ENCODE data around the gene GNA14. TPM values are rescaled to one million over a fixed set of nuclear protein-coding genes. Genes with fewer than 3 reads are reported as not detected.

Gene GNA14
- total RNA-seq, 2 experiments from 2014 or later, result not detected

- no peaks in the 10 kb centered on the region for H3K36me3 Mint-ChIP-seq (ENCODE audit: low read depth)
- Histone ChIP-seq H3K9me3 (ENCODE audit: control insufficient read depth in 1 of 2, insufficient read depth in 1 of 2, low read length in 2 of 2) (no peaks in the 10 kb centered on the region), H3K4me1 (ENCODE audit: insufficient read depth, low read length) (no peaks in the 10 kb centered on the region), H3K4me3 (ENCODE audit: low read length) (no peak overlapping the region), H3K27me3 (ENCODE audit: control insufficient read depth in 1 of 2, insufficient read depth in 2 of 2, low read length in 2 of 2) (no peaks in the 10 kb centered on the region), H3K27ac (ENCODE audit: low read depth in 1 of 2, low read length in 2 of 2) (no peak overlapping the region), H3K36me3 (ENCODE audit: insufficient read depth, low read length) (no peaks in the 10 kb centered on the region)
- H3K4me3 Mint-ChIP-seq, result no peak overlapping the region
- DNase-seq, result no peak
- TF ChIP-seq CTCF (IDR thresholded peaks at IDR 0.05), result no peak
- peaks cover under 1% of the 10 kb centered on the region for H3K27me3 Mint-ChIP-seq
- ChIA-PET CTCF (no interaction called here), POLR2A (no interaction called here)
- intact Hi-C loops (cut with DNase I, micrococcal nuclease), result no loop called here
- H3K27ac Mint-ChIP-seq, result no peak overlapping the region
- no peak for ATAC-seq (ENCODE audit: poor library complexity)
- H3K4me1 Mint-ChIP-seq (ENCODE audit: low read depth), result no peaks in the 10 kb centered on the region
- H3K9me3 Mint-ChIP-seq, result no peaks in the 10 kb centered on the region
These were observed 13.5 kb upstream of the GNA14 start for GRCh38 chr9:77661566-77662085.

GRCh38 chr9:77659926-77660325 lies 11.8 kb upstream of the GNA14 start:
- intact Hi-C loops (cut with DNase I, micrococcal nuclease), result no loop called here
- H3K4me1 ChIP-seq (ENCODE audit: insufficient read depth, low read length), result no peaks in the 10 kb centered on the region
- no peaks in the 10 kb centered on the region for H3K9me3 Mint-ChIP-seq
- H3K27ac Mint-ChIP-seq, result no peak overlapping the region
- DNase-seq (no peak), ATAC-seq (ENCODE audit: poor library complexity) (no peak)
- POLR2A ChIA-PET, result no interaction called here
- no peak overlapping the region for H3K4me3 Mint-ChIP-seq
- H3K4me1 Mint-ChIP-seq (ENCODE audit: low read depth), result no peaks in the 10 kb centered on the region
- no peaks in the 10 kb centered on the region for H3K36me3 Mint-ChIP-seq (ENCODE audit: low read depth)
- TF ChIP-seq CTCF (IDR thresholded peaks at IDR 0.05), result no peak
- H3K27me3 ChIP-seq (ENCODE audit: control insufficient read depth in 1 of 2, insufficient read depth in 2 of 2, low read length in 2 of 2), result no peaks in the 10 kb centered on the region
- H3K9me3 ChIP-seq (ENCODE audit: control insufficient read depth in 1 of 2, insufficient read depth in 1 of 2, low read length in 2 of 2), result no peaks in the 10 kb centered on the region
- no peak overlapping the region for H3K27ac ChIP-seq (ENCODE audit: low read depth in 1 of 2, low read length in 2 of 2)
- H3K27me3 Mint-ChIP-seq, result no peaks in the 10 kb centered on the region
- H3K4me3 ChIP-seq (ENCODE audit: low read length), result no peak overlapping the region
- no peaks in the 10 kb centered on the region for H3K36me3 ChIP-seq (ENCODE audit: insufficient read depth, low read length)
- CTCF ChIA-PET, result no interaction called here

GRCh38 chr9:77651203-77651602 lies 3.1 kb upstream of the GNA14 start:
- Mint-ChIP-seq H3K9me3 (no peaks in the 10 kb centered on the region), H3K27ac (no peak overlapping the region), H3K36me3 (ENCODE audit: low read depth) (no peaks in the 10 kb centered on the region), H3K4me3 (no peak overlapping the region), H3K27me3 (peaks cover 32% of the 10 kb centered on the region), H3K4me1 (ENCODE audit: low read depth) (peaks cover 15% of the 10 kb centered on the region)
- Histone ChIP-seq H3K4me1 (ENCODE audit: insufficient read depth, low read length) (peaks cover 16% of the 10 kb centered on the region), H3K27me3 (ENCODE audit: control insufficient read depth in 1 of 2, insufficient read depth in 2 of 2, low read length in 2 of 2) (peaks cover 28 to 33% of the 10 kb centered on the region in 2 experiments), H3K9me3 (ENCODE audit: control insufficient read depth in 1 of 2, insufficient read depth in 1 of 2, low read length in 2 of 2) (peaks cover 0 to 14% of the 10 kb centered on the region in 2 experiments), H3K36me3 (ENCODE audit: insufficient read depth, low read length) (no peaks in the 10 kb centered on the region), H3K4me3 (ENCODE audit: low read length) (no peak overlapping the region), H3K27ac (ENCODE audit: low read depth in 1 of 2, low read length in 2 of 2) (no peak overlapping the region)
- no peak for TF ChIP-seq CTCF (IDR thresholded peaks at IDR 0.05)
- POLR2A ChIA-PET, result no interaction called here
- intact Hi-C loops (cut with DNase I, micrococcal nuclease), result no loop called here
- ATAC-seq (ENCODE audit: poor library complexity) (no peak), DNase-seq (no peak)
- CTCF ChIA-PET, result interaction anchor here (0.5 kb wide), 1 partner anchor 253 kb away, joined by 3 read pairs; no protein-coding TSS in a partner anchor

Data from CD4-positive, alpha-beta T cell (primary cell).